K562 treated with DMSO at 1 percent for 48 hours (cell line): ENCODE measurements around the gene SDHAF3. TPM values are rescaled to one million over a fixed set of nuclear protein-coding genes. Genes with fewer than 3 reads are reported as not detected.

Experiments
- total RNA-seq: library from RNA; unstranded; fragments of 300-600 nt; gene quantifications from 2 replicates; pipeline ENCODE4 v1.2.3, GENCODE V29; 2022; ENCODE audit warnings: low replicate concordance; ENCODE audit errors: extremely low read depth

Gene SDHAF3
- not detected in 2 replicates for total RNA-seq

GRCh38 chr7:97117372-97118188 is at the start of gene SDHAF3:
Gene SDHAF3, plus strand, starts transcription at chr7:97117698. Its CDS starts 26 bp downstream, at chr7:97117724.

Other genes starting within 250 kb of the SDHAF3 start
- not detected in 2 replicates for gene DLX6, start 112.1 kb upstream of the SDHAF3 start, total RNA-seq
- not detected in 2 replicates for gene DLX5, start 92.9 kb upstream of the SDHAF3 start, total RNA-seq